GM23338 (cell line): ENCODE results near the gene SLC22A14. TPM values are rescaled to one million over a fixed set of nuclear protein-coding genes. Genes with fewer than 3 reads are reported as not detected.

Experiments
- ATAC-seq: fragments of 200-7000 bp; cut with Tn5 transposase; 3 replicates; pipeline ENCODE4 v1.9.1; 2020
- DNase-seq: peaks from one replicate; pipeline ENCODE4 v3.0.0-alpha.2; 2015; ENCODE audit warnings: low spot score
- H2AFZ ChIP-seq: fragments of 200-600 bp; sonication (generic); 2 replicates; pipeline ENCODE4 v1.8.0; 2016; ENCODE audit warnings: antibody characterized with exemption, mild to moderate bottlenecking, moderate library complexity
- H3F3A ChIP-seq: fragments of 200-600 bp; sonication (generic); replicated peaks from 2 replicates; pipeline ENCODE4 v1.8.0; 2017; ENCODE audit warnings: antibody characterized with exemption, mixed run types, low read depth
- H3K27ac ChIP-seq: fragments of 200-600 bp; sonication (generic); 2 replicates; pipeline ENCODE4 v1.6.1; 2016; ENCODE audit warnings: low read depth
- H3K27me3 ChIP-seq: fragments of 200-600 bp; sonication (generic); 2 replicates; pipeline ENCODE4 v1.8.0; 2016; ENCODE audit warnings: mild to moderate bottlenecking, mixed run types, moderate library complexity; ENCODE audit not compliant: insufficient read depth
- H3K36me3 ChIP-seq: fragments of 200-600 bp; sonication (generic); 2 replicates; pipeline ENCODE4 v1.8.0; 2016; ENCODE audit warnings: mild to moderate bottlenecking; ENCODE audit not compliant: insufficient read depth
- H3K4me1 ChIP-seq: fragments of 200-600 bp; sonication (generic); 2 replicates; pipeline ENCODE4 v1.8.0; 2016; ENCODE audit warnings: mild to moderate bottlenecking, moderate library complexity; ENCODE audit not compliant: insufficient read depth
- H3K4me2 ChIP-seq: fragments of 200-600 bp; sonication (generic); 2 replicates; pipeline ENCODE4 v1.7.1; 2017; ENCODE audit warnings: mixed run types
- H3K4me3 ChIP-seq: fragments of 200-600 bp; sonication (generic); 2 replicates; pipeline ENCODE4 v1.6.1; 2016; ENCODE audit warnings: mixed run types
- H3K79me2 ChIP-seq: fragments of 200-600 bp; sonication (generic); replicated peaks from 2 replicates; pipeline ENCODE4 v1.8.0; 2017; ENCODE audit warnings: mild to moderate bottlenecking; ENCODE audit not compliant: insufficient read depth
- H3K9me2 ChIP-seq: fragments of 200-600 bp; sonication (generic); 2 replicates; pipeline ENCODE4 v1.8.0; 2017; ENCODE audit not compliant: insufficient read depth
- H4K20me1 ChIP-seq: fragments of 200-600 bp; sonication (generic); replicated peaks from 2 replicates; pipeline ENCODE4 v1.8.0; 2017; ENCODE audit warnings: mild to moderate bottlenecking; ENCODE audit not compliant: insufficient read depth
- H3K27ac Mint-ChIP-seq: 2 replicates; pipeline ENCODE4 v1.8.0; 2020; ENCODE audit warnings: inconsistent platforms, mild to moderate bottlenecking, moderate library complexity, mixed read lengths
- H3K27me3 Mint-ChIP-seq: 3 replicates; pipeline ENCODE4 v1.8.0; 2022; ENCODE audit warnings: low read depth, mild to moderate bottlenecking, moderate library complexity, mixed read lengths, inconsistent platforms; ENCODE audit not compliant: insufficient read depth, poor library complexity
- H3K36me3 Mint-ChIP-seq: 3 replicates; pipeline ENCODE4 v1.8.0; 2021; ENCODE audit warnings: low read depth, mild to moderate bottlenecking, inconsistent platforms, moderate library complexity, mixed read lengths
- H3K4me1 Mint-ChIP-seq: 3 replicates; pipeline ENCODE4 v1.8.0; 2020; ENCODE audit warnings: mild to moderate bottlenecking, inconsistent platforms, mixed read lengths
- H3K4me3 Mint-ChIP-seq: 3 replicates; pipeline ENCODE4 v1.8.0; 2021; ENCODE audit warnings: moderate library complexity, mild to moderate bottlenecking, inconsistent platforms, mixed read lengths
- H3K9me3 Mint-ChIP-seq: 3 replicates; pipeline ENCODE4 v1.8.0; 2020; ENCODE audit warnings: moderate library complexity, mild to moderate bottlenecking, inconsistent platforms, mixed read lengths
- CREB1 ChIP-seq: fragments of 250-450 bp; sonication (Bioruptor Pico); IDR thresholded peaks from 2 replicates; pipeline ENCODE4 v1.5.0; 2020; ENCODE audit warnings: low read depth, mild to moderate bottlenecking, moderate library complexity
- EZH2 ChIP-seq: fragments of 200-600 bp; sonication (generic); IDR thresholded peaks from one replicate; pipeline ENCODE4 v1.8.0; 2017; ENCODE audit warnings: antibody characterized with exemption, mild to moderate bottlenecking, low read depth; ENCODE audit not compliant: unreplicated experiment
- EZH2phosphoT487 ChIP-seq: fragments of 200-600 bp; sonication (generic); IDR thresholded peaks from one replicate; pipeline ENCODE4 v1.8.1; 2018; ENCODE audit warnings: antibody characterized with exemption; ENCODE audit not compliant: unreplicated experiment
- JUNB ChIP-seq: IDR thresholded peaks from one replicate; pipeline ENCODE4 v1.6.1; 2016; ENCODE audit warnings: antibody characterized with exemption; ENCODE audit not compliant: unreplicated experiment
- NANOG ChIP-seq: IDR thresholded peaks from 2 replicates; pipeline ENCODE4 v1.6.1; 2016; ENCODE audit warnings: antibody characterized with exemption, borderline replicate concordance
- POLR2AphosphoS5 ChIP-seq: IDR thresholded peaks from 2 replicates; pipeline ENCODE4 v1.6.1; 2016; ENCODE audit warnings: antibody characterized with exemption, low read depth
- STAT1 ChIP-seq: IDR thresholded peaks from one replicate; pipeline ENCODE4 v1.6.1; 2016; ENCODE audit warnings: antibody characterized with exemption; ENCODE audit not compliant: unreplicated experiment
- ZNF114 ChIP-seq: fragments of 250-450 bp; sonication (Bioruptor Pico); IDR thresholded peaks from 2 replicates; pipeline ENCODE4 v1.5.0; 2020; ENCODE audit warnings: mild to moderate bottlenecking, moderate library complexity
- ZNF331 ChIP-seq: fragments of 250-450 bp; sonication (Bioruptor Pico); IDR thresholded peaks from 2 replicates; pipeline ENCODE4 v1.5.0; 2020; ENCODE audit warnings: low read depth, mild to moderate bottlenecking, moderate library complexity
- polyA plus RNA-seq: library from polyadenylated mRNA; unstranded; fragments of >200 nt; fragmentation: Nextera tagmentation; extraction: Ambion mirVana; gene quantifications from 2 replicates; pipeline ENCODE4 v1.2.1, GENCODE V29; 2016
- total RNA-seq: library from RNA; depleted of rRNA; stranded (reverse); fragments of >200 nt; shearing (Covaris generic); gene quantifications from 2 replicates; pipeline ENCODE4 v1.2.3, GENCODE V29; 2014
- TF ChIP-seq, protein P1 (sequence below): IDR thresholded peaks from 2 replicates; pipeline ENCODE4 v1.6.1; 2016; ENCODE audit warnings: antibody characterized with exemption
- TF ChIP-seq, protein P2 (sequence below), 2 experiments: fragments of 200-600 bp in 1 of 2; sonication (generic) in 1 of 2; conservative IDR thresholded peaks; 2 replicates each; pipeline versions ENCODE4 v1.5.1 to v1.6.1; 2016 to 2017; ENCODE audit warnings: antibody characterized with exemption in 2 of 2, low read depth in 2 of 2, mild to moderate bottlenecking in 2 of 2, moderate library complexity in 1 of 2
- TF ChIP-seq, protein P3 (sequence below): fragments of 250-450 bp; sonication (Bioruptor Pico); IDR thresholded peaks from 2 replicates; pipeline ENCODE4 v1.5.0; 2020; ENCODE audit warnings: mild to moderate bottlenecking, moderate library complexity
- TF ChIP-seq, protein P4 (sequence below): IDR thresholded peaks from one replicate; pipeline ENCODE4 v1.6.1; 2018; ENCODE audit warnings: antibody characterized with exemption; ENCODE audit not compliant: unreplicated experiment

Gene SLC22A14
- total and polyA plus RNA-seq, 2 experiments from 2014 or later: not detected

DNA sequence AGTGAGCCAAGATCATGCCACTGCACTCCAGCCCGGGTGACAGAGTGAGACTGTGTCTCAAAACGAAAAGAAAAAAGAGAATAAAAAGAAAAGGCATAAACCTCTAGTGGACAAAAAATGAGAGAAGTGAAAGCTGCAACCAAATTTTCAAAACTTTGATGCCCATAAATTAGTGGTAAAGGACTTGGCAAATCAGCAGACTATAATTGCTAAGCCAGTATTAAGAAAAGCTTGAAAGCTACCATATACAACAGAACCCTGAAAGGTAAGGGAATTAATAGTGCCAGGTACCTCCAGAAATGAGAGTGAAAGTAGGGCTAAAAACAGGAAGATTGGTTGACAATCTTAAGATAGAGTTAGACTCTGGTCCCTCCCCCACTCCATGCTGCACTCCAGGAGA is 49.4 kb upstream of the SLC22A14 start:
- no peaks in the 10 kb centered on the region for H3F3A ChIP-seq
- H3K79me2 ChIP-seq: no peaks in the 10 kb centered on the region
- no peaks in the 10 kb centered on the region; the same call in 1 of the 2 replicates for H3K36me3 ChIP-seq
- no peaks in the 10 kb centered on the region for H3K27me3 ChIP-seq
- no peak overlapping the region for H3K4me2 ChIP-seq
- no peak for TF ChIP-seq NANOG
- no peak for TF ChIP-seq CREB1 (CRISPR knock-in tag)
- TF ChIP-seq EZH2phosphoT487: no peak
- no peak for TF ChIP-seq ZNF114 (CRISPR knock-in tag)
- no peak for TF ChIP-seq JUNB
- TF ChIP-seq EZH2: no peak
- TF ChIP-seq, protein P1, sequence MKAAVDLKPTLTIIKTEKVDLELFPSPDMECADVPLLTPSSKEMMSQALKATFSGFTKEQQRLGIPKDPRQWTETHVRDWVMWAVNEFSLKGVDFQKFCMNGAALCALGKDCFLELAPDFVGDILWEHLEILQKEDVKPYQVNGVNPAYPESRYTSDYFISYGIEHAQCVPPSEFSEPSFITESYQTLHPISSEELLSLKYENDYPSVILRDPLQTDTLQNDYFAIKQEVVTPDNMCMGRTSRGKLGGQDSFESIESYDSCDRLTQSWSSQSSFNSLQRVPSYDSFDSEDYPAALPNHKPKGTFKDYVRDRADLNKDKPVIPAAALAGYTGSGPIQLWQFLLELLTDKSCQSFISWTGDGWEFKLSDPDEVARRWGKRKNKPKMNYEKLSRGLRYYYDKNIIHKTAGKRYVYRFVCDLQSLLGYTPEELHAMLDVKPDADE: no peak
- TF ChIP-seq, protein P2, sequence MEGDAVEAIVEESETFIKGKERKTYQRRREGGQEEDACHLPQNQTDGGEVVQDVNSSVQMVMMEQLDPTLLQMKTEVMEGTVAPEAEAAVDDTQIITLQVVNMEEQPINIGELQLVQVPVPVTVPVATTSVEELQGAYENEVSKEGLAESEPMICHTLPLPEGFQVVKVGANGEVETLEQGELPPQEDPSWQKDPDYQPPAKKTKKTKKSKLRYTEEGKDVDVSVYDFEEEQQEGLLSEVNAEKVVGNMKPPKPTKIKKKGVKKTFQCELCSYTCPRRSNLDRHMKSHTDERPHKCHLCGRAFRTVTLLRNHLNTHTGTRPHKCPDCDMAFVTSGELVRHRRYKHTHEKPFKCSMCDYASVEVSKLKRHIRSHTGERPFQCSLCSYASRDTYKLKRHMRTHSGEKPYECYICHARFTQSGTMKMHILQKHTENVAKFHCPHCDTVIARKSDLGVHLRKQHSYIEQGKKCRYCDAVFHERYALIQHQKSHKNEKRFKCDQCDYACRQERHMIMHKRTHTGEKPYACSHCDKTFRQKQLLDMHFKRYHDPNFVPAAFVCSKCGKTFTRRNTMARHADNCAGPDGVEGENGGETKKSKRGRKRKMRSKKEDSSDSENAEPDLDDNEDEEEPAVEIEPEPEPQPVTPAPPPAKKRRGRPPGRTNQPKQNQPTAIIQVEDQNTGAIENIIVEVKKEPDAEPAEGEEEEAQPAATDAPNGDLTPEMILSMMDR (conservative IDR thresholded peaks at IDR 0.05; ENCODE audit: low read depth in 2 of 2): no peak
- TF ChIP-seq, protein P3, sequence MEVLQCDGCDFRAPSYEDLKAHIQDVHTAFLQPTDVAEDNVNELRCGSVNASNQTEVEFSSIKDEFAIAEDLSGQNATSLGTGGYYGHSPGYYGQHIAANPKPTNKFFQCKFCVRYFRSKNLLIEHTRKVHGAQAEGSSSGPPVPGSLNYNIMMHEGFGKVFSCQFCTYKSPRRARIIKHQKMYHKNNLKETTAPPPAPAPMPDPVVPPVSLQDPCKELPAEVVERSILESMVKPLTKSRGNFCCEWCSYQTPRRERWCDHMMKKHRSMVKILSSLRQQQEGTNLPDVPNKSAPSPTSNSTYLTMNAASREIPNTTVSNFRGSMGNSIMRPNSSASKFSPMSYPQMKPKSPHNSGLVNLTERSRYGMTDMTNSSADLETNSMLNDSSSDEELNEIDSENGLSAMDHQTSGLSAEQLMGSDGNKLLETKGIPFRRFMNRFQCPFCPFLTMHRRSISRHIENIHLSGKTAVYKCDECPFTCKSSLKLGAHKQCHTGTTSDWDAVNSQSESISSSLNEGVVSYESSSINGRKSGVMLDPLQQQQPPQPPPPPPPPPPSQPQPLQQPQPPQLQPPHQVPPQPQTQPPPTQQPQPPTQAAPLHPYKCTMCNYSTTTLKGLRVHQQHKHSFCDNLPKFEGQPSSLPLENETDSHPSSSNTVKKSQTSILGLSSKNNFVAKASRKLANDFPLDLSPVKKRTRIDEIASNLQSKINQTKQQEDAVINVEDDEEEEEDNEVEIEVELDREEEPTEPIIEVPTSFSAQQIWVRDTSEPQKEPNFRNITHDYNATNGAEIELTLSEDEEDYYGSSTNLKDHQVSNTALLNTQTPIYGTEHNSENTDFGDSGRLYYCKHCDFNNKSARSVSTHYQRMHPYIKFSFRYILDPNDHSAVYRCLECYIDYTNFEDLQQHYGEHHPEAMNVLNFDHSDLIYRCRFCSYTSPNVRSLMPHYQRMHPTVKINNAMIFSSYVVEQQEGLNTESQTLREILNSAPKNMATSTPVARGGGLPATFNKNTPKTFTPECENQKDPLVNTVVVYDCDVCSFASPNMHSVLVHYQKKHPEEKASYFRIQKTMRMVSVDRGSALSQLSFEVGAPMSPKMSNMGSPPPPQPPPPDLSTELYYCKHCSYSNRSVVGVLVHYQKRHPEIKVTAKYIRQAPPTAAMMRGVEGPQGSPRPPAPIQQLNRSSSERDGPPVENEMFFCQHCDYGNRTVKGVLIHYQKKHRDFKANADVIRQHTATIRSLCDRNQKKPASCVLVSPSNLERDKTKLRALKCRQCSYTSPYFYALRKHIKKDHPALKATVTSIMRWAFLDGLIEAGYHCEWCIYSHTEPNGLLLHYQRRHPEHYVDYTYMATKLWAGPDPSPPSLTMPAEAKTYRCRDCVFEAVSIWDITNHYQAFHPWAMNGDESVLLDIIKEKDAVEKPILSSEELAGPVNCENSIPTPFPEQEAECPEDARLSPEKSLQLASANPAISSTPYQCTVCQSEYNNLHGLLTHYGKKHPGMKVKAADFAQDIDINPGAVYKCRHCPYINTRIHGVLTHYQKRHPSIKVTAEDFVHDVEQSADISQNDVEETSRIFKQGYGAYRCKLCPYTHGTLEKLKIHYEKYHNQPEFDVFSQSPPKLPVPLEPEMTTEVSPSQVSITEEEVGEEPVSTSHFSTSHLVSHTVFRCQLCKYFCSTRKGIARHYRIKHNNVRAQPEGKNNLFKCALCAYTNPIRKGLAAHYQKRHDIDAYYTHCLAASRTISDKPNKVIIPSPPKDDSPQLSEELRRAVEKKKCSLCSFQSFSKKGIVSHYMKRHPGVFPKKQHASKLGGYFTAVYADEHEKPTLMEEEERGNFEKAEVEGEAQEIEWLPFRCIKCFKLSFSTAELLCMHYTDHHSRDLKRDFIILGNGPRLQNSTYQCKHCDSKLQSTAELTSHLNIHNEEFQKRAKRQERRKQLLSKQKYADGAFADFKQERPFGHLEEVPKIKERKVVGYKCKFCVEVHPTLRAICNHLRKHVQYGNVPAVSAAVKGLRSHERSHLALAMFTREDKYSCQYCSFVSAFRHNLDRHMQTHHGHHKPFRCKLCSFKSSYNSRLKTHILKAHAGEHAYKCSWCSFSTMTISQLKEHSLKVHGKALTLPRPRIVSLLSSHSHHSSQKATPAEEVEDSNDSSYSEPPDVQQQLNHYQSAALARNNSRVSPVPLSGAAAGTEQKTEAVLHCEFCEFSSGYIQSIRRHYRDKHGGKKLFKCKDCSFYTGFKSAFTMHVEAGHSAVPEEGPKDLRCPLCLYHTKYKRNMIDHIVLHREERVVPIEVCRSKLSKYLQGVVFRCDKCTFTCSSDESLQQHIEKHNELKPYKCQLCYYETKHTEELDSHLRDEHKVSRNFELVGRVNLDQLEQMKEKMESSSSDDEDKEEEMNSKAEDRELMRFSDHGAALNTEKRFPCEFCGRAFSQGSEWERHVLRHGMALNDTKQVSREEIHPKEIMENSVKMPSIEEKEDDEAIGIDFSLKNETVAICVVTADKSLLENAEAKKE (CRISPR knock-in tag): no peak
- TF ChIP-seq POLR2AphosphoS5: no peak
- TF ChIP-seq, protein P4, sequence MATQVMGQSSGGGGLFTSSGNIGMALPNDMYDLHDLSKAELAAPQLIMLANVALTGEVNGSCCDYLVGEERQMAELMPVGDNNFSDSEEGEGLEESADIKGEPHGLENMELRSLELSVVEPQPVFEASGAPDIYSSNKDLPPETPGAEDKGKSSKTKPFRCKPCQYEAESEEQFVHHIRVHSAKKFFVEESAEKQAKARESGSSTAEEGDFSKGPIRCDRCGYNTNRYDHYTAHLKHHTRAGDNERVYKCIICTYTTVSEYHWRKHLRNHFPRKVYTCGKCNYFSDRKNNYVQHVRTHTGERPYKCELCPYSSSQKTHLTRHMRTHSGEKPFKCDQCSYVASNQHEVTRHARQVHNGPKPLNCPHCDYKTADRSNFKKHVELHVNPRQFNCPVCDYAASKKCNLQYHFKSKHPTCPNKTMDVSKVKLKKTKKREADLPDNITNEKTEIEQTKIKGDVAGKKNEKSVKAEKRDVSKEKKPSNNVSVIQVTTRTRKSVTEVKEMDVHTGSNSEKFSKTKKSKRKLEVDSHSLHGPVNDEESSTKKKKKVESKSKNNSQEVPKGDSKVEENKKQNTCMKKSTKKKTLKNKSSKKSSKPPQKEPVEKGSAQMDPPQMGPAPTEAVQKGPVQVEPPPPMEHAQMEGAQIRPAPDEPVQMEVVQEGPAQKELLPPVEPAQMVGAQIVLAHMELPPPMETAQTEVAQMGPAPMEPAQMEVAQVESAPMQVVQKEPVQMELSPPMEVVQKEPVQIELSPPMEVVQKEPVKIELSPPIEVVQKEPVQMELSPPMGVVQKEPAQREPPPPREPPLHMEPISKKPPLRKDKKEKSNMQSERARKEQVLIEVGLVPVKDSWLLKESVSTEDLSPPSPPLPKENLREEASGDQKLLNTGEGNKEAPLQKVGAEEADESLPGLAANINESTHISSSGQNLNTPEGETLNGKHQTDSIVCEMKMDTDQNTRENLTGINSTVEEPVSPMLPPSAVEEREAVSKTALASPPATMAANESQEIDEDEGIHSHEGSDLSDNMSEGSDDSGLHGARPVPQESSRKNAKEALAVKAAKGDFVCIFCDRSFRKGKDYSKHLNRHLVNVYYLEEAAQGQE: no peak
- TF ChIP-seq ZNF331 (CRISPR knock-in tag): no peak
- no peak for TF ChIP-seq STAT1
- H3K36me3 Mint-ChIP-seq: peaks cover 18% of the 10 kb centered on the region
- no peaks in the 10 kb centered on the region for H3K27me3 Mint-ChIP-seq
- H3K9me2 ChIP-seq: no peaks in the 10 kb centered on the region
- no peak overlapping the region for H3K27ac ChIP-seq
- no peak overlapping the region for H2AFZ ChIP-seq
- no peak overlapping the region for H3K4me3 Mint-ChIP-seq
- H3K4me3 ChIP-seq: no peak overlapping the region
- no peaks in the 10 kb centered on the region for H4K20me1 ChIP-seq
- H3K4me1 Mint-ChIP-seq: no peaks in the 10 kb centered on the region
- DNase-seq (no peak), ATAC-seq (no peak)
- H3K4me1 ChIP-seq: no peaks in the 10 kb centered on the region
- H3K9me3 Mint-ChIP-seq: no peaks in the 10 kb centered on the region
- no peak overlapping the region for H3K27ac Mint-ChIP-seq
